GM12878 (cell line): ENCODE measurements around the gene SP3. TPM values are rescaled to one million over a fixed set of nuclear protein-coding genes. Genes with fewer than 3 reads are reported as not detected.

ENCODE experiments used
- CBFB ChIP-seq: IDR thresholded peaks from 2 replicates; pipeline ENCODE4 v1.6.1; 2016; ENCODE audit warnings: antibody characterized with exemption, low read depth
- CBX5 ChIP-seq: sonication (generic); IDR thresholded peaks from 2 replicates; pipeline ENCODE4 v1.6.1; 2016; ENCODE audit warnings: low read depth, moderate library complexity, mild to moderate bottlenecking, inconsistent platforms
- CEBPZ ChIP-seq: fragments of 150-350 bp; IDR thresholded peaks from 2 replicates; pipeline ENCODE4 v1.6.1; 2016; ENCODE audit warnings: low read depth, low read length
- CREB1 ChIP-seq: IDR thresholded peaks from 2 replicates; pipeline ENCODE4 v1.6.1; 2012; ENCODE audit warnings: low read depth, mild to moderate bottlenecking, inconsistent platforms
- CREM ChIP-seq: IDR thresholded peaks from 2 replicates; pipeline ENCODE4 v1.6.1; 2014; ENCODE audit warnings: antibody characterized with exemption, low read depth
- CUX1 ChIP-seq: IDR thresholded peaks from 2 replicates; pipeline ENCODE4 v1.6.1; 2012; ENCODE audit warnings: improper control_type of control experiment, low read depth, low read length; ENCODE audit not compliant: insufficient replicate concordance
- DPF2 ChIP-seq: fragments of 450-650 bp; IDR thresholded peaks from 2 replicates; pipeline ENCODE4 v1.6.1; 2017; ENCODE audit warnings: mild to moderate bottlenecking
- RB1 ChIP-seq: fragments of 450-650 bp; formaldehyde crosslinking; IDR thresholded peaks from 2 replicates; pipeline ENCODE4 v1.6.1; 2017; ENCODE audit warnings: mild to moderate bottlenecking, borderline replicate concordance
- RCOR1 ChIP-seq: conservative IDR thresholded peaks from 2 replicates; pipeline ENCODE4 v1.6.1; 2012; ENCODE audit warnings: low read depth, low read length, improper control_type of control experiment
- TARDBP ChIP-seq: IDR thresholded peaks from 2 replicates; pipeline ENCODE4 v1.6.1; 2016; ENCODE audit warnings: borderline replicate concordance
- TCF12 ChIP-seq: IDR thresholded peaks from 2 replicates; pipeline ENCODE4 v1.6.1; 2011; ENCODE audit warnings: low read depth, mild to moderate bottlenecking, low read length
- TCF7 ChIP-seq: IDR thresholded peaks from 2 replicates; pipeline ENCODE4 v1.6.1; 2014; ENCODE audit warnings: antibody characterized with exemption, borderline replicate concordance
- ZNF687 ChIP-seq: fragments of 450-650 bp; IDR thresholded peaks from 2 replicates; pipeline ENCODE4 v1.6.1; 2017; ENCODE audit warnings: mild to moderate bottlenecking, moderate library complexity
- polyA plus RNA-seq, 11 experiments: library from polyadenylated mRNA; depleted of rRNA in 4 of 11; unstranded in 6 of 11; stranded (reverse) in 5 of 11; fragments of >200 nt; fragmentation: Nextera tagmentation in 4 of 11; fragmentation: Illumina TruSeq in 1 of 11; extraction: Ambion mirVana in 4 of 11; extraction: Trizol in 1 of 11; gene quantifications; 1 replicate in 1 of 11; 2 replicates in 10 of 11; pipeline versions ENCODE4 v1.2.1 to v1.2.3, GENCODE V29; 2011 to 2016; ENCODE audit warnings: inconsistent platforms in 2 of 11, missing spikeins in 2 of 11, low read depth in 1 of 11
- total RNA-seq, 4 experiments: library from RNA; depleted of rRNA in 3 of 4; stranded (reverse); fragments of >200 nt in 3 of 4; fragmentation: Illumina TruSeq in 1 of 4; extraction: Trizol in 1 of 4; gene quantifications; 2 replicates each; pipeline versions ENCODE4 v1.2.1 to v1.2.3, GENCODE V29; 2013 to 2021
- TF ChIP-seq, protein P1 (sequence below): fragments of 450-650 bp; IDR thresholded peaks from 2 replicates; pipeline ENCODE4 v1.6.1; 2018; ENCODE audit warnings: borderline replicate concordance, mild to moderate bottlenecking; ENCODE audit not compliant: partially characterized antibody

SP3 gene
- total and polyA plus RNA-seq, 10 of the 15 experiments (the other 5 are each of a cell fraction or from before 2014, with no cell fraction given): 9.9 to 87.6 (median 52.4) TPM

- TF ChIP-seq ZNF687: 0 out of 2 replicates have a peak, but pooled peaks have one; percentile 45
- TF ChIP-seq CREB1: no peak; the same call in 1 of the 2 replicates
- TF ChIP-seq RB1: no peak; the same call in 1 of the 2 replicates
- TF ChIP-seq, protein P1, sequence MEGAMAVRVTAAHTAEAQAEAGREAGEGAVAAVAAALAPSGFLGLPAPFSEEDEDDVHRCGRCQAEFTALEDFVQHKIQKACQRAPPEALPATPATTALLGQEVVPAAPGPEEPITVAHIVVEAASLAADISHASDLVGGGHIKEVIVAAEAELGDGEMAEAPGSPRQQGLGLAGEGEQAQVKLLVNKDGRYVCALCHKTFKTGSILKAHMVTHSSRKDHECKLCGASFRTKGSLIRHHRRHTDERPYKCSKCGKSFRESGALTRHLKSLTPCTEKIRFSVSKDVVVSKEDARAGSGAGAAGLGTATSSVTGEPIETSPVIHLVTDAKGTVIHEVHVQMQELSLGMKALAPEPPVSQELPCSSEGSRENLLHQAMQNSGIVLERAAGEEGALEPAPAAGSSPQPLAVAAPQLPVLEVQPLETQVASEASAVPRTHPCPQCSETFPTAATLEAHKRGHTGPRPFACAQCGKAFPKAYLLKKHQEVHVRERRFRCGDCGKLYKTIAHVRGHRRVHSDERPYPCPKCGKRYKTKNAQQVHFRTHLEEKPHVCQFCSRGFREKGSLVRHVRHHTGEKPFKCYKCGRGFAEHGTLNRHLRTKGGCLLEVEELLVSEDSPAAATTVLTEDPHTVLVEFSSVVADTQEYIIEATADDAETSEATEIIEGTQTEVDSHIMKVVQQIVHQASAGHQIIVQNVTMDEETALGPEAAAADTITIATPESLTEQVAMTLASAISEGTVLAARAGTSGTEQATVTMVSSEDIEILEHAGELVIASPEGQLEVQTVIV: peak; percentile 82
- no peak; the same call in 1 of the 2 replicates for TF ChIP-seq CREM
- TF ChIP-seq RCOR1: no peak
- no peak; the same call in none of the 2 replicates for TF ChIP-seq CBX5
- no peak for TF ChIP-seq TCF12
- TF ChIP-seq CBFB: no peak; the same call in 1 of the 2 replicates
- no peak for TF ChIP-seq TCF7
- TF ChIP-seq CEBPZ: peak; percentile 70
- TF ChIP-seq DPF2: peak; percentile 98
- no peak for TF ChIP-seq TARDBP
- TF ChIP-seq CUX1: no peak
These were observed at the start of gene SP3 (continued) for GRCh38 chr2:173965372-173966025.
